ENCODE results near the gene EMC10.

The EMC10 gene

DNA sequence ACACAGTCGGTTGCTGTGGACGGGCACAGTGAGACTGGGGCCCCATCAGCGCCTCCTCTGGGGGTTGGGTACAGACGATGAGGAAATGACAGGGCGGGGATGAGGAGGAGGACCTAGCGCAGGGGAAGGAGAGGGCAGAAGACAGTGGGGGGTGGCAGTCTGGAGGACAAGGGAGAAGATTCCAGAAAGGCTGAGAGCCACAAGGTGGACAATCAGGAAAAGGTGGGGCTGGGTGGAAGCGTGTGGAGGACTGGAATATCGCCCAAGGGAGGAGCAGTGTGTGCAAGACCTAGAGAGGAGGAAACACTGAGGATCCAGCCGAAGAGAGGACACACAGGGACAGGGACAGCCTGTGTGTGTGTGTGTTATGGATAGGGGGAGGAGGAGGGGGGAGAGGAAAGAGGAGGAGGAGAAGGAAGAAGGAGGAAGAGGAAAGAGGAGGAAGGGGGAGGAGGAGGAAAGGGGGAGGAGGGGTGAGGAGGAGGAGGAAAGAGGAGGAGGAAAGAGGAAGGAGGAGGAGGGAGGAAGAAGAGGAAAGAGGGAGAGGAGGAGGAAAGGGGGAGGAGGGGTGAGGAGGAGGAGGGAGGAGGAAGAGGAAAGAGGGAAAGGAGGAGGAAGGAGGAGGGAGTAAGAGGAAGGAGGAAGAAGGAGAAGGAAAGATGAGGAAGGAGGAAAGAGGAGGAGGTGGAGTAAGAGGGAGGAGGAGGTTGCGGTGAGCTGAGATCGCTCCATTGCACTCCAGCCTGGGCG lies 16.2 kb downstream of the EMC10 start:
- CTCF ChIA-PET = no interaction called here
- Histone ChIP-seq H3K4me3 (ENCODE audit: low read depth, low read length) (no peak overlapping the region), H3K36me3 (ENCODE audit: control insufficient read depth in 2 of 2, insufficient read depth in 1 of 2, low read length in 2 of 2) (peaks cover 0 to 3% of the 10 kb centered on the region in 2 experiments; a peak in 1 of 3 replicates), H3K4me1 (ENCODE audit: control insufficient read depth, insufficient read depth, low read length) (no peaks in the 10 kb centered on the region), H3K9me3 (ENCODE audit: control insufficient read depth, insufficient read depth, low read depth, low read length) (no peaks in the 10 kb centered on the region), H3K27ac (ENCODE audit: extremely low read depth, low read depth, low read length) (no peak overlapping the region)
- POLR2A ChIA-PET = no interaction called here
- TF ChIP-seq ZNF26 (tag by site-specific recombination; IDR thresholded peaks at IDR 0.05) (no peak), ZNF366 (tag by site-specific recombination; conservative IDR thresholded peaks at IDR 0.05) (peak; percentile 77; the same call in 1 of the 2 replicates), ZFHX2 (tag by site-specific recombination; conservative IDR thresholded peaks at IDR 0.05) (peak; percentile 74), ZNF416 (tag by site-specific recombination; IDR thresholded peaks at IDR 0.05) (no peak), ZNF600 (tag by site-specific recombination; IDR thresholded peaks at IDR 0.05) (0 out of 2 replicates have a peak, but pooled peaks have one; percentile 11), GLIS1 (tag by site-specific recombination; IDR thresholded peaks at IDR 0.05) (peak; percentile 76), ZNF146 (tag by site-specific recombination; IDR thresholded peaks at IDR 0.05) (no peak), ZIC2 (tag by site-specific recombination; IDR thresholded peaks at IDR 0.05) (peak; percentile 45), ZBTB17 (tag by site-specific recombination; IDR thresholded peaks at IDR 0.05) (no peak), HOXD13 (CRISPR knock-in tag; IDR thresholded peaks at IDR 0.05; ENCODE audit: borderline replicate concordance) (no peak), ZNF174 (tag by site-specific recombination; IDR thresholded peaks at IDR 0.05) (no peak), EGR2 (tag by site-specific recombination; IDR thresholded peaks at IDR 0.05; ENCODE audit: low read depth) (peak; percentile 81; the same call in 1 of the 2 replicates), ZNF530 (tag by site-specific recombination; IDR thresholded peaks at IDR 0.05; ENCODE audit: low read depth) (0 out of 2 replicates have a peak, but pooled peaks have one; percentile 25), ZNF747 (tag by site-specific recombination; IDR thresholded peaks at IDR 0.05) (no peak), SP7 (tag by site-specific recombination; IDR thresholded peaks at IDR 0.05) (peak; percentile 11; the same call in 1 of the 2 replicates), ZNF202 (tag by site-specific recombination; IDR thresholded peaks at IDR 0.05; ENCODE audit: borderline replicate concordance) (no peak), ZBTB21 (tag by site-specific recombination; IDR thresholded peaks at IDR 0.05) (no peak), KLF17 (tag by site-specific recombination; IDR thresholded peaks at IDR 0.05) (peak; percentile 63), ZNF266 (tag by site-specific recombination; IDR thresholded peaks at IDR 0.05; ENCODE audit: low read depth) (no peak), ZNF239 (tag by site-specific recombination; IDR thresholded peaks at IDR 0.05) (no peak), HIC1 (tag by site-specific recombination; IDR thresholded peaks at IDR 0.05) (0 out of 2 replicates have a peak, but pooled peaks have one; percentile 40), ZNF660 (tag by site-specific recombination; IDR thresholded peaks at IDR 0.05) (0 out of 2 replicates have a peak, but pooled peaks have one; percentile 63), SP3 (tag by site-specific recombination; IDR thresholded peaks at IDR 0.05) (peak; percentile 45)
- TF ChIP-seq, protein P1, sequence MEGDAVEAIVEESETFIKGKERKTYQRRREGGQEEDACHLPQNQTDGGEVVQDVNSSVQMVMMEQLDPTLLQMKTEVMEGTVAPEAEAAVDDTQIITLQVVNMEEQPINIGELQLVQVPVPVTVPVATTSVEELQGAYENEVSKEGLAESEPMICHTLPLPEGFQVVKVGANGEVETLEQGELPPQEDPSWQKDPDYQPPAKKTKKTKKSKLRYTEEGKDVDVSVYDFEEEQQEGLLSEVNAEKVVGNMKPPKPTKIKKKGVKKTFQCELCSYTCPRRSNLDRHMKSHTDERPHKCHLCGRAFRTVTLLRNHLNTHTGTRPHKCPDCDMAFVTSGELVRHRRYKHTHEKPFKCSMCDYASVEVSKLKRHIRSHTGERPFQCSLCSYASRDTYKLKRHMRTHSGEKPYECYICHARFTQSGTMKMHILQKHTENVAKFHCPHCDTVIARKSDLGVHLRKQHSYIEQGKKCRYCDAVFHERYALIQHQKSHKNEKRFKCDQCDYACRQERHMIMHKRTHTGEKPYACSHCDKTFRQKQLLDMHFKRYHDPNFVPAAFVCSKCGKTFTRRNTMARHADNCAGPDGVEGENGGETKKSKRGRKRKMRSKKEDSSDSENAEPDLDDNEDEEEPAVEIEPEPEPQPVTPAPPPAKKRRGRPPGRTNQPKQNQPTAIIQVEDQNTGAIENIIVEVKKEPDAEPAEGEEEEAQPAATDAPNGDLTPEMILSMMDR (tag by site-specific recombination; IDR thresholded peaks at IDR 0.05) = peak; percentile 46; the same call in 1 of the 2 replicates
- TF ChIP-seq, protein P2, sequence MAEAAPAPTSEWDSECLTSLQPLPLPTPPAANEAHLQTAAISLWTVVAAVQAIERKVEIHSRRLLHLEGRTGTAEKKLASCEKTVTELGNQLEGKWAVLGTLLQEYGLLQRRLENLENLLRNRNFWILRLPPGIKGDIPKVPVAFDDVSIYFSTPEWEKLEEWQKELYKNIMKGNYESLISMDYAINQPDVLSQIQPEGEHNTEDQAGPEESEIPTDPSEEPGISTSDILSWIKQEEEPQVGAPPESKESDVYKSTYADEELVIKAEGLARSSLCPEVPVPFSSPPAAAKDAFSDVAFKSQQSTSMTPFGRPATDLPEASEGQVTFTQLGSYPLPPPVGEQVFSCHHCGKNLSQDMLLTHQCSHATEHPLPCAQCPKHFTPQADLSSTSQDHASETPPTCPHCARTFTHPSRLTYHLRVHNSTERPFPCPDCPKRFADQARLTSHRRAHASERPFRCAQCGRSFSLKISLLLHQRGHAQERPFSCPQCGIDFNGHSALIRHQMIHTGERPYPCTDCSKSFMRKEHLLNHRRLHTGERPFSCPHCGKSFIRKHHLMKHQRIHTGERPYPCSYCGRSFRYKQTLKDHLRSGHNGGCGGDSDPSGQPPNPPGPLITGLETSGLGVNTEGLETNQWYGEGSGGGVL (tag by site-specific recombination; IDR thresholded peaks at IDR 0.05) = peak; percentile 71; the same call in 1 of the 2 replicates
- TF ChIP-seq, protein P3, sequence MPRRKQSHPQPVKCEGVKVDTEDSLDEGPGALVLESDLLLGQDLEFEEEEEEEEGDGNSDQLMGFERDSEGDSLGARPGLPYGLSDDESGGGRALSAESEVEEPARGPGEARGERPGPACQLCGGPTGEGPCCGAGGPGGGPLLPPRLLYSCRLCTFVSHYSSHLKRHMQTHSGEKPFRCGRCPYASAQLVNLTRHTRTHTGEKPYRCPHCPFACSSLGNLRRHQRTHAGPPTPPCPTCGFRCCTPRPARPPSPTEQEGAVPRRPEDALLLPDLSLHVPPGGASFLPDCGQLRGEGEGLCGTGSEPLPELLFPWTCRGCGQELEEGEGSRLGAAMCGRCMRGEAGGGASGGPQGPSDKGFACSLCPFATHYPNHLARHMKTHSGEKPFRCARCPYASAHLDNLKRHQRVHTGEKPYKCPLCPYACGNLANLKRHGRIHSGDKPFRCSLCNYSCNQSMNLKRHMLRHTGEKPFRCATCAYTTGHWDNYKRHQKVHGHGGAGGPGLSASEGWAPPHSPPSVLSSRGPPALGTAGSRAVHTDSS (tag by site-specific recombination; IDR thresholded peaks at IDR 0.05) = peak; percentile 80
- TF ChIP-seq, protein P4, sequence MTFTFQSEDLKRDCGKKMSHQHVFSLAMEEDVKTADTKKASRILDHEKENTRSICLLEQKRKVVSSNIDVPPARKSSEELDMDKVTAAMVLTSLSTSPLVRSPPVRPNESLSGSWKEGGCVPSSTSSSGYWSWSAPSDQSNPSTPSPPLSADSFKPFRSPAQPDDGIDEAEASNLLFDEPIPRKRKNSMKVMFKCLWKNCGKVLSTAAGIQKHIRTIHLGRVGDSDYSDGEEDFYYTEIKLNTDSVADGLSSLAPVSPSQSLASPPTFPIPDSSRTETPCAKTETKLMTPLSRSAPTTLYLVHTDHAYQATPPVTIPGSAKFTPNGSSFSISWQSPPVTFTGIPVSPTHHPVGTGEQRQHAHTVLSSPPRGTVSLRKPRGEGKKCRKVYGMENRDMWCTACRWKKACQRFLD (tag by site-specific recombination; IDR thresholded peaks at IDR 0.05) = no peak

Data from HEK293 (cell line).